Fibroblast of skin of right biceps (primary cell): ENCODE results near the gene LKAAEAR1.
"Not testable (repeated sequence)": the region's sequence is repeated elsewhere in the genome, so short reads cannot be mapped to it uniquely, and the experiment has no call there.

Source experiments
- DNase-seq: peaks from one replicate; pipeline ENCODE4 v3.0.0-alpha.2; 2013

LKAAEAR1 gene

GRCh38 chr20:64083804-64084684, at the start of gene LKAAEAR1:
Gene LKAAEAR1 (minus strand): TSS chr20:64084398. CDS start chr20:64084219, 179 bp downstream.
- DNase-seq: no peak

- no peak for DNase-seq
Measured at GRCh38 chr20:64131406-64131805, 47.2 kb upstream of the LKAAEAR1 start.

- DNase-seq: no peak
Measured at GRCh38 chr20:64130876-64131275, 46.7 kb upstream of the LKAAEAR1 start.

GRCh38 chr20:64130271-64130670, 46.1 kb upstream of the LKAAEAR1 start:
- no peak for DNase-seq

- no peak for DNase-seq
Measured at GRCh38 chr20:64129146-64129782, 45.1 kb upstream of the LKAAEAR1 start.

- DNase-seq: not testable (repeated sequence)
Measured at GRCh38 chr20:64123517-64123916, 39.3 kb upstream of the LKAAEAR1 start.

- not testable (repeated sequence) for DNase-seq
Measured at GRCh38 chr20:64122927-64123326, 38.7 kb upstream of the LKAAEAR1 start.

GRCh38 chr20:64121586-64121985, 37.4 kb upstream of the LKAAEAR1 start:
- DNase-seq: no peak

GRCh38 chr20:64119681-64120341, 35.6 kb upstream of the LKAAEAR1 start:
- DNase-seq: no peak

GRCh38 chr20:64119301-64119680, 35.1 kb upstream of the LKAAEAR1 start:
- DNase-seq: no peak

GRCh38 chr20:64117432-64117777, 33.2 kb upstream of the LKAAEAR1 start:
- DNase-seq: not testable (repeated sequence)

GRCh38 chr20:64116541-64117431, 32.6 kb upstream of the LKAAEAR1 start:
- DNase-seq: no peak

- no peak for DNase-seq
Measured at GRCh38 chr20:64116016-64116415, 31.8 kb upstream of the LKAAEAR1 start.

GRCh38 chr20:64115171-64115911, 31.1 kb upstream of the LKAAEAR1 start:
- no peak for DNase-seq

- DNase-seq: no peak
Measured at GRCh38 chr20:64114356-64114971, 30.3 kb upstream of the LKAAEAR1 start.

GRCh38 chr20:64113796-64114355, 29.7 kb upstream of the LKAAEAR1 start:
- no peak for DNase-seq

- DNase-seq: no peak
Measured at GRCh38 chr20:64113444-64113775, 29.2 kb upstream of the LKAAEAR1 start.

GRCh38 chr20:64112691-64113443, 28.7 kb upstream of the LKAAEAR1 start:
- DNase-seq: no peak

GRCh38 chr20:64111841-64112641, 27.8 kb upstream of the LKAAEAR1 start:
- DNase-seq: no peak
